ENCODE measurements around the gene EEF1A2. TPM values are rescaled to one million over a fixed set of nuclear protein-coding genes. Genes with fewer than 3 reads are reported as not detected.

EEF1A2 gene
- total and polyA plus RNA-seq, 2 donors (not counting 3 experiments of a cell fraction or from before 2014, with no cell fraction given), result 2.7 to 3.4 TPM

GRCh38 chr20:63548542-63548941, 49.7 kb upstream of the EEF1A2 start:
- Histone ChIP-seq H3K4me1 (ENCODE audit: control insufficient read depth, extremely low read depth, insufficient read depth, low read length) (no peaks in the 10 kb centered on the region), H3K27me3 (ENCODE audit: control insufficient read depth in 2 of 2, insufficient read depth in 2 of 2, low read length in 2 of 2) (no peaks in the 10 kb centered on the region), H3K79me2 (ENCODE audit: control insufficient read depth, insufficient read depth, low read length) (no peaks in the 10 kb centered on the region), H3K9me1 (replicated peaks; ENCODE audit: control insufficient read depth, extremely low read depth, insufficient read depth, low read length) (no peaks in the 10 kb centered on the region), H3K9me3 (replicated peaks; ENCODE audit: control insufficient read depth, insufficient read depth, low read length) (no peaks in the 10 kb centered on the region), H3K9ac (replicated peaks; ENCODE audit: extremely low read depth, insufficient read depth, low read length) (no peak overlapping the region), H3K4me2 (ENCODE audit: insufficient read depth, low read length) (no peak overlapping the region), H3K27ac (ENCODE audit: insufficient read depth, low read depth, low read length) (no peak overlapping the region), H4K20me1 (replicated peaks; ENCODE audit: control insufficient read depth, extremely low read depth, insufficient read depth, low read length) (no peaks in the 10 kb centered on the region), H3K4me3 (replicated peaks in 1 of 3; ENCODE audit: insufficient read depth in 1 of 3, low read depth in 1 of 3, low read length in 3 of 3) (no peak overlapping the region), H2AFZ (ENCODE audit: low read depth, low read length) (no peak overlapping the region), H3K36me3 (ENCODE audit: control insufficient read depth in 2 of 2, extremely low read depth in 1 of 2, insufficient read depth in 2 of 2, low read length in 2 of 2) (no peaks in the 10 kb centered on the region)
- TF ChIP-seq GATA2 (IDR thresholded peaks at IDR 0.05; ENCODE audit: insufficient read depth, insufficient read length, low read depth, low read length) (no peak), JUN (IDR thresholded peaks at IDR 0.05; ENCODE audit: borderline replicate concordance, insufficient read depth, insufficient read length, low read depth) (no peak), MAX (IDR thresholded peaks at IDR 0.05; ENCODE audit: insufficient read depth, insufficient read length) (no peak), EZH2 (IDR thresholded peaks at IDR 0.05; ENCODE audit: borderline replicate concordance, low read depth, low read length, severe bottlenecking) (no peak), MYC (IDR thresholded peaks at IDR 0.05; ENCODE audit: low read depth, low read length) (no peak), CTCF (IDR thresholded peaks at IDR 0.05; ENCODE audit: extremely low read depth in 1 of 2, insufficient read depth in 1 of 2, low read depth in 1 of 2, low read length in 2 of 2) (no peak)
- DNase-seq (ENCODE audit: low read depth, low spot score) (no peak), FAIRE-seq (no peak)
- no TSS peak for BruUV-seq (replicated peaks)
- dilution Hi-C loops (cut with MboI; ENCODE audit: extremely low pct_ligation_motif_present, low sequenced_read_pairs), result no loop called here
- ChIA-PET CTCF (no interaction called here), POLR2A (no interaction called here)
- intact Hi-C loops (cut with micrococcal nuclease), result no loop called here

All from endothelial cell of umbilical vein (primary cell).